DND-41 (cell line): Measurements from ENCODE around the gene CCDC138.

Experiments used
- ATAC-seq: fragments of 200-7000 bp; cut with Tn5 transposase; 3 replicates; pipeline ENCODE4 v1.9.1; 2021; ENCODE audit warnings: low read depth; ENCODE audit not compliant: insufficient read depth
- DNase-seq: peaks from one replicate; pipeline ENCODE4 v3.0.0-alpha.2; 2020
- H2AFZ ChIP-seq: 2 replicates; pipeline ENCODE4 v1.6.0; 2012; ENCODE audit warnings: low read depth, low read length
- H3K27ac ChIP-seq: 2 replicates; pipeline ENCODE4 v1.5.1; 2012; ENCODE audit warnings: low read length, inconsistent platforms
- H3K27me3 ChIP-seq: fragments of 200-600 bp; sonication (generic); 2 replicates; pipeline ENCODE4 v1.6.0; 2012; ENCODE audit warnings: low read length, mild to moderate bottlenecking, inconsistent platforms; ENCODE audit not compliant: insufficient read depth, poor library complexity
- H3K36me3 ChIP-seq: 2 replicates; pipeline ENCODE4 v1.5.1; 2012; ENCODE audit warnings: low read length, inconsistent platforms; ENCODE audit not compliant: insufficient read depth
- H3K4me1 ChIP-seq: 2 replicates; pipeline ENCODE4 v1.5.1; 2012; ENCODE audit warnings: mild to moderate bottlenecking, low read length; ENCODE audit not compliant: insufficient read depth
- H3K4me2 ChIP-seq: 2 replicates; pipeline ENCODE4 v1.6.0; 2012; ENCODE audit warnings: mild to moderate bottlenecking, moderate library complexity, low read length, inconsistent platforms; ENCODE audit not compliant: insufficient read depth
- H3K4me3 ChIP-seq, 2 experiments: fragments of 200-600 bp in 1 of 2; shearing (Covaris generic) in 1 of 2; 2 replicates each; pipeline ENCODE4 v1.5.1; 2012 to 2016; ENCODE audit warnings: inconsistent platforms in 2 of 2, low read length in 2 of 2, mild to moderate bottlenecking in 2 of 2, low read depth in 1 of 2, moderate library complexity in 1 of 2
- H3K79me2 ChIP-seq: 2 replicates; pipeline ENCODE4 v1.6.0; 2012; ENCODE audit warnings: low read length, inconsistent platforms; ENCODE audit not compliant: insufficient read depth
- H3K9ac ChIP-seq: 2 replicates; pipeline ENCODE4 v1.6.0; 2012; ENCODE audit warnings: low read depth, mild to moderate bottlenecking, inconsistent platforms, low read length, moderate library complexity
- H3K9me3 ChIP-seq: 2 replicates; pipeline ENCODE4 v1.5.1; 2012; ENCODE audit warnings: low read length, moderate library complexity, mild to moderate bottlenecking, inconsistent platforms; ENCODE audit not compliant: insufficient read depth, severe bottlenecking
- H4K20me1 ChIP-seq: 2 replicates; pipeline ENCODE4 v1.6.0; 2012; ENCODE audit warnings: low read length; ENCODE audit not compliant: insufficient read depth
- CTCF ChIP-seq: IDR thresholded peaks from 2 replicates; pipeline ENCODE4 v1.5.1; 2012; ENCODE audit warnings: borderline replicate concordance, low read length, moderate library complexity, mild to moderate bottlenecking; ENCODE audit not compliant: poor library complexity, severe bottlenecking; ENCODE audit errors: extremely low read depth
- EZH2 ChIP-seq: IDR thresholded peaks from 3 replicates; pipeline ENCODE4 v1.6.1; 2012; ENCODE audit warnings: borderline replicate concordance, low read depth, mild to moderate bottlenecking, moderate library complexity, low read length, inconsistent platforms; ENCODE audit not compliant: severe bottlenecking

The CCDC138 gene

GRCh38 chr2:108776475-108776874 lies 10.1 kb upstream of the CCDC138 start:
- DNase-seq (no peak), ATAC-seq (no peak)
- no peak overlapping the region for H2AFZ ChIP-seq
- H3K9me3 ChIP-seq: no peaks in the 10 kb centered on the region
- peak overlapping the region; percentile 54 for H3K9ac ChIP-seq
- no peak overlapping the region for H3K4me3 ChIP-seq
- peaks cover 97% of the 10 kb centered on the region for H3K4me1 ChIP-seq
- no peaks in the 10 kb centered on the region for H4K20me1 ChIP-seq
- H3K36me3 ChIP-seq: peaks cover 89% of the 10 kb centered on the region
- peak overlapping the region; percentile 96 for H3K27ac ChIP-seq
- peak overlapping the region; percentile 54; the same call in 1 of the 2 replicates for H3K4me2 ChIP-seq
- H3K79me2 ChIP-seq: peaks cover 93% of the 10 kb centered on the region
- TF ChIP-seq CTCF: no peak
- H3K27me3 ChIP-seq: no peaks in the 10 kb centered on the region

- Histone ChIP-seq H3K79me2 (peaks cover 92% of the 10 kb centered on the region), H3K4me2 (peak overlapping the region; percentile 54), H3K4me1 (peaks cover 99% of the 10 kb centered on the region), H4K20me1 (no peaks in the 10 kb centered on the region), H3K27ac (peak overlapping the region; percentile 96), H3K27me3 (no peaks in the 10 kb centered on the region), H3K9me3 (no peaks in the 10 kb centered on the region), H2AFZ (no peak overlapping the region), H3K4me3 (peak overlapping the region in 1 of 2 experiments; percentile 23; a peak in 1 of 4 replicates), H3K9ac (peak overlapping the region; percentile 54), H3K36me3 (peaks cover 89% of the 10 kb centered on the region)
- TF ChIP-seq CTCF: no peak
- TF ChIP-seq EZH2: no peak
- peak; percentile 85 for ATAC-seq
- DNase-seq: peak; percentile 85
Measured at GRCh38 chr2:108778857-108779256, 7.7 kb upstream of the CCDC138 start.

- H2AFZ ChIP-seq: peak overlapping the region; percentile 80; the same call in 1 of the 2 replicates
Measured at GRCh38 chr2:108786008-108786353, 590 bp upstream of the CCDC138 start.

More at GRCh38 chr2:108786008-108786353, 590 bp upstream of the CCDC138 start:
- Histone ChIP-seq H3K4me2 (peak overlapping the region; percentile 80), H4K20me1 (peaks cover 8% of the 10 kb centered on the region; the same call in 1 of the 2 replicates), H3K9ac (peak overlapping the region; percentile 77), H3K9me3 (no peaks in the 10 kb centered on the region), H3K4me1 (peaks cover 73% of the 10 kb centered on the region), H3K4me3 (peak overlapping the region; percentile 37 to 65; a peak in 3 of 4 replicates), H3K36me3 (peaks cover 59% of the 10 kb centered on the region), H3K27ac (peak overlapping the region; percentile 98), H3K79me2 (peaks cover 97% of the 10 kb centered on the region), H3K27me3 (no peaks in the 10 kb centered on the region)
- TF ChIP-seq EZH2 (no peak), CTCF (no peak)
- DNase-seq (no peak), ATAC-seq (no peak)
